B cell (primary cell): ENCODE measurements around the gene OR52N1.

Experiments
- CTCF ChIP-seq: fragments of 200-600 bp; IDR thresholded peaks from one replicate; pipeline ENCODE4 v1.8.0; 2022; ENCODE audit warnings: antibody characterized with exemption, mild to moderate bottlenecking
- EZH2 ChIP-seq: IDR thresholded peaks from 2 replicates; pipeline ENCODE4 v1.6.1; 2012; ENCODE audit warnings: borderline replicate concordance, low read depth, mild to moderate bottlenecking, moderate library complexity, low read length; ENCODE audit not compliant: insufficient read depth, poor library complexity, severe bottlenecking

GRCh38 chr11:5737091-5737490 is 54.0 kb downstream of the OR52N1 start:
- TF ChIP-seq EZH2 (no peak), CTCF (no peak)
